MCF 10A (cell line): ENCODE measurements around the gene LRRC17. TPM values are rescaled to one million over a fixed set of nuclear protein-coding genes. Genes with fewer than 3 reads are reported as not detected.

Experiments
- BruUV-seq: library from RNA; stranded (reverse); fragments of 400-500 nt; replicated peaks from 2 replicates; lab custom pipeline; 2021; lab: Mats Ljungman, UMichigan
- CTCF ChIA-PET: fragments of 300-600 bp; sonication (Branson Sonifier 250); formaldehyde crosslinking; extraction: SDS; loops from one replicate; lab custom pipeline; 2021; ENCODE audit warnings: antibody characterized with exemption, inconsistent platforms; lab: Yijun Ruan, JAX
- POLR2A ChIA-PET: fragments of 300-600, 350-650 bp; sonication (Branson Sonifier 250); formaldehyde crosslinking; extraction: SDS; loops from one replicate; lab custom pipeline; 2020; ENCODE audit warnings: antibody characterized with exemption, inconsistent platforms; lab: Yijun Ruan, JAX
- DNase-seq: peaks from one replicate; pipeline ENCODE4 v3.0.0-alpha.2; 2018; ENCODE audit not compliant: unreplicated experiment
- H3K27ac Mint-ChIP-seq: one replicate; pipeline ENCODE4 v1.8.0; 2022; ENCODE audit warnings: mild to moderate bottlenecking, low read depth, mixed read lengths; ENCODE audit not compliant: unreplicated experiment
- H3K27me3 Mint-ChIP-seq: one replicate; pipeline ENCODE4 v1.8.0; 2022; ENCODE audit warnings: mixed read lengths; ENCODE audit not compliant: insufficient read depth, unreplicated experiment
- H3K36me3 Mint-ChIP-seq: one replicate; pipeline ENCODE4 v1.8.0; 2022; ENCODE audit warnings: mild to moderate bottlenecking, moderate library complexity, mixed read lengths; ENCODE audit not compliant: insufficient read depth, unreplicated experiment
- H3K4me1 Mint-ChIP-seq: one replicate; pipeline ENCODE4 v1.8.0; 2022; ENCODE audit warnings: mixed read lengths; ENCODE audit not compliant: insufficient read depth, unreplicated experiment
- H3K4me3 Mint-ChIP-seq: one replicate; pipeline ENCODE4 v1.8.0; 2022; ENCODE audit warnings: mild to moderate bottlenecking, moderate library complexity, mixed read lengths; ENCODE audit not compliant: unreplicated experiment
- H3K9me3 Mint-ChIP-seq: one replicate; pipeline ENCODE4 v1.8.0; 2022; ENCODE audit warnings: mixed read lengths; ENCODE audit not compliant: unreplicated experiment
- CTCF ChIP-seq: fragments of 200-600 bp; IDR thresholded peaks from one replicate; pipeline ENCODE4 v1.8.0; 2022; ENCODE audit warnings: antibody characterized with exemption, mild to moderate bottlenecking; ENCODE audit not compliant: unreplicated experiment
- intact Hi-C: fragments of 100-400 bp; cut with micrococcal nuclease; formaldehyde crosslinking; loops from 2 replicates; pipeline ENCODE4 v1.14.1; 2022
- total RNA-seq: library from RNA; stranded (reverse); gene quantifications from 2 replicates; pipeline ENCODE4 v1.2.3, GENCODE V29; 2022

Gene LRRC17
- total RNA-seq, 1 experiment from 2014 or later, result 0.21 TPM

GRCh38 chr7:102874966-102875365, 37.8 kb upstream of the LRRC17 start:
- Mint-ChIP-seq H3K36me3 (no peaks in the 10 kb centered on the region), H3K27me3 (no peaks in the 10 kb centered on the region), H3K27ac (peak overlapping the region; percentile 96), H3K4me3 (no peak overlapping the region), H3K9me3 (peaks cover 8% of the 10 kb centered on the region), H3K4me1 (peaks cover 46% of the 10 kb centered on the region)
- intact Hi-C loops, result loop anchor here (5.0 kb wide), 1 partner anchor 38 kb away; no protein-coding TSS in a partner anchor
- POLR2A ChIA-PET, result interaction anchor here (0.6 to 2.1 kb wide), 8 partner anchors 8 to 200 kb away, joined by 3 to 9 read pairs (median 3); partner anchors contain the start of genes ARMC10, FAM185A and FBXL13
- CTCF ChIA-PET, result interaction anchor here (0.9 to 1.2 kb wide), 2 partner anchors 38 to 187 kb away, joined by 3 read pairs; no protein-coding TSS in a partner anchor
- no peak for DNase-seq
- no TSS peak for BruUV-seq
- TF ChIP-seq CTCF, result no peak

GRCh38 chr7:102875700-102876295, 37.0 kb upstream of the LRRC17 start:
- ChIA-PET CTCF (interaction anchor here (0.6 to 1.0 kb wide), 3 partner anchors 9 to 1284 kb away, joined by 3 to 4 read pairs (median 3); no protein-coding TSS in a partner anchor), POLR2A (interaction anchor here (0.6 to 2.1 kb wide), 6 partner anchors 9 to 199 kb away, joined by 3 to 9 read pairs (median 3); partner anchors contain the start of genes ARMC10, FAM185A and FBXL13)
- no peak for TF ChIP-seq CTCF
- H3K4me3 Mint-ChIP-seq, result no peak overlapping the region
- peak overlapping the region; percentile 96 for H3K27ac Mint-ChIP-seq
- BruUV-seq, result no TSS peak
- no peaks in the 10 kb centered on the region for H3K27me3 Mint-ChIP-seq
- H3K4me1 Mint-ChIP-seq, result peaks cover 49% of the 10 kb centered on the region
- no peaks in the 10 kb centered on the region for H3K36me3 Mint-ChIP-seq
- peaks cover 8% of the 10 kb centered on the region for H3K9me3 Mint-ChIP-seq
- intact Hi-C loops, result no loop called here
- peak; percentile 97 for DNase-seq

- TF ChIP-seq CTCF, result no peak
- H3K27ac Mint-ChIP-seq, result peak overlapping the region; percentile 89
- no peaks in the 10 kb centered on the region for H3K9me3 Mint-ChIP-seq
- H3K4me3 Mint-ChIP-seq, result peak overlapping the region; percentile 52
- H3K36me3 Mint-ChIP-seq, result no peaks in the 10 kb centered on the region
- H3K27me3 Mint-ChIP-seq, result no peaks in the 10 kb centered on the region
- CTCF ChIA-PET, result interaction anchor here (0.6 kb wide), 1 partner anchor 15 kb away, joined by 3 read pairs; no protein-coding TSS in a partner anchor
- H3K4me1 Mint-ChIP-seq, result peaks cover 13% of the 10 kb centered on the region
- peak; percentile 80 for DNase-seq
- BruUV-seq, result no TSS peak
- POLR2A ChIA-PET, result interaction anchor here (0.8 to 1.5 kb wide), 3 partner anchors 8 to 32 kb away, joined by 3 to 7 read pairs (median 3); no protein-coding TSS in a partner anchor
- intact Hi-C loops, result no loop called here
Measured at GRCh38 chr7:102883098-102883860, 29.5 kb upstream of the LRRC17 start.
